ENCODE results near the gene PCA3.

Gene PCA3

GRCh38 chr9:76789840-76790239 is 25.6 kb downstream of the PCA3 start:
- TF ChIP-seq TEAD4 (IDR thresholded peaks at IDR 0.05) (no peak), NFIC (IDR thresholded peaks at IDR 0.05) (no peak), CREB1 (IDR thresholded peaks at IDR 0.05; ENCODE audit: low read depth) (no peak), REST (IDR thresholded peaks at IDR 0.05; ENCODE audit: low read depth) (no peak), MAX (IDR thresholded peaks at IDR 0.05) (no peak), EGR1 (IDR thresholded peaks at IDR 0.05) (no peak), RAD21 (IDR thresholded peaks at IDR 0.05; ENCODE audit: low read depth) (no peak), TCF12 (IDR thresholded peaks at IDR 0.05; ENCODE audit: low read depth) (no peak), USF1 (IDR thresholded peaks at IDR 0.05) (no peak), TAF1 (IDR thresholded peaks at IDR 0.05; ENCODE audit: low read depth) (no peak), EP300 (IDR thresholded peaks at IDR 0.05; ENCODE audit: borderline replicate concordance) (no peak), CEBPB (IDR thresholded peaks at IDR 0.05) (no peak), FOXM1 (IDR thresholded peaks at IDR 0.05; ENCODE audit: borderline replicate concordance, low read depth) (no peak), YY1 (IDR thresholded peaks at IDR 0.05; ENCODE audit: low read depth) (no peak), ZBTB7A (IDR thresholded peaks at IDR 0.05; ENCODE audit: low read depth) (no peak)

- TF ChIP-seq USF1 (IDR thresholded peaks at IDR 0.05) (no peak), NFIC (IDR thresholded peaks at IDR 0.05) (no peak), MAX (IDR thresholded peaks at IDR 0.05) (no peak), ZBTB7A (IDR thresholded peaks at IDR 0.05; ENCODE audit: low read depth) (no peak), FOXM1 (IDR thresholded peaks at IDR 0.05; ENCODE audit: borderline replicate concordance, low read depth) (no peak), CREB1 (IDR thresholded peaks at IDR 0.05; ENCODE audit: low read depth) (no peak), EP300 (IDR thresholded peaks at IDR 0.05; ENCODE audit: borderline replicate concordance) (no peak)
Measured at GRCh38 chr9:76793784-76794431, 29.7 kb downstream of the PCA3 start.

- no peak for TF ChIP-seq REST (IDR thresholded peaks at IDR 0.05; ENCODE audit: low read depth)
- TF ChIP-seq CREB1 (IDR thresholded peaks at IDR 0.05; ENCODE audit: low read depth) = no peak
- no peak for TF ChIP-seq TCF12 (IDR thresholded peaks at IDR 0.05; ENCODE audit: low read depth)
- no peak for TF ChIP-seq USF1 (IDR thresholded peaks at IDR 0.05)
- no peak for TF ChIP-seq RAD21 (IDR thresholded peaks at IDR 0.05; ENCODE audit: low read depth)
- no peak for TF ChIP-seq FOXM1 (IDR thresholded peaks at IDR 0.05; ENCODE audit: borderline replicate concordance, low read depth)
Measured at GRCh38 chr9:76796296-76796695, 32.1 kb downstream of the PCA3 start.

- TF ChIP-seq EGR1 (IDR thresholded peaks at IDR 0.05) (no peak), YY1 (IDR thresholded peaks at IDR 0.05; ENCODE audit: low read depth) (no peak), RAD21 (IDR thresholded peaks at IDR 0.05; ENCODE audit: low read depth) (no peak), CREB1 (IDR thresholded peaks at IDR 0.05; ENCODE audit: low read depth) (no peak), FOXM1 (IDR thresholded peaks at IDR 0.05; ENCODE audit: borderline replicate concordance, low read depth) (no peak)
Measured at GRCh38 chr9:76798527-76798926, 34.3 kb downstream of the PCA3 start.

GRCh38 chr9:76799473-76799872 is 35.2 kb downstream of the PCA3 start:
- TF ChIP-seq CREB1 (IDR thresholded peaks at IDR 0.05; ENCODE audit: low read depth) (no peak), FOXM1 (IDR thresholded peaks at IDR 0.05; ENCODE audit: borderline replicate concordance, low read depth) (no peak), USF1 (IDR thresholded peaks at IDR 0.05) (no peak), REST (IDR thresholded peaks at IDR 0.05; ENCODE audit: low read depth) (no peak), CEBPB (IDR thresholded peaks at IDR 0.05) (no peak)
